OCI-LY1 (cell line): Measurements from ENCODE around the gene RYR3.

Experiments
- CTCF ChIP-seq: fragments of 200-600 bp; sonication (generic), shearing (Covaris generic); IDR thresholded peaks from 2 replicates; pipeline ENCODE4 v1.5.1; 2017; ENCODE audit warnings: mild to moderate bottlenecking, antibody characterized with exemption, low read length, moderate library complexity, mixed read lengths
- EZH2 ChIP-seq: fragments of 200-600 bp; sonication (generic), shearing (Covaris generic); IDR thresholded peaks from 2 replicates; pipeline ENCODE4 v1.8.0; 2017; ENCODE audit warnings: borderline replicate concordance, mixed run types, mild to moderate bottlenecking, antibody characterized with exemption, low read length, moderate library complexity, mixed read lengths

GRCh38 chr15:33438396-33438795, 127.6 kb downstream of the RYR3 start:
- TF ChIP-seq CTCF (no peak), EZH2 (no peak)
